GM13976 (cell line): Measurements from ENCODE around the gene LRRC8E.

Experiments used
- DNase-seq: peaks from one replicate; pipeline ENCODE4 v3.0.0; 2012; ENCODE audit warnings: low spot score
- CTCF ChIP-seq: IDR thresholded peaks from 2 replicates; pipeline ENCODE4 v1.5.1; 2012; ENCODE audit warnings: borderline replicate concordance, mild to moderate bottlenecking; ENCODE audit not compliant: insufficient read depth; ENCODE audit errors: extremely low read depth, missing control alignments, control extremely low read depth
- in situ Hi-C: fragments of 300-500 bp; cut with MboI; formaldehyde crosslinking; loops from one replicate; pipeline ENCODE4 v1.12.0; 2022; ENCODE audit warnings: low sequenced_read_pairs, mixed read lengths, inconsistent platforms; ENCODE audit not compliant: unreplicated experiment

LRRC8E gene

DNA sequence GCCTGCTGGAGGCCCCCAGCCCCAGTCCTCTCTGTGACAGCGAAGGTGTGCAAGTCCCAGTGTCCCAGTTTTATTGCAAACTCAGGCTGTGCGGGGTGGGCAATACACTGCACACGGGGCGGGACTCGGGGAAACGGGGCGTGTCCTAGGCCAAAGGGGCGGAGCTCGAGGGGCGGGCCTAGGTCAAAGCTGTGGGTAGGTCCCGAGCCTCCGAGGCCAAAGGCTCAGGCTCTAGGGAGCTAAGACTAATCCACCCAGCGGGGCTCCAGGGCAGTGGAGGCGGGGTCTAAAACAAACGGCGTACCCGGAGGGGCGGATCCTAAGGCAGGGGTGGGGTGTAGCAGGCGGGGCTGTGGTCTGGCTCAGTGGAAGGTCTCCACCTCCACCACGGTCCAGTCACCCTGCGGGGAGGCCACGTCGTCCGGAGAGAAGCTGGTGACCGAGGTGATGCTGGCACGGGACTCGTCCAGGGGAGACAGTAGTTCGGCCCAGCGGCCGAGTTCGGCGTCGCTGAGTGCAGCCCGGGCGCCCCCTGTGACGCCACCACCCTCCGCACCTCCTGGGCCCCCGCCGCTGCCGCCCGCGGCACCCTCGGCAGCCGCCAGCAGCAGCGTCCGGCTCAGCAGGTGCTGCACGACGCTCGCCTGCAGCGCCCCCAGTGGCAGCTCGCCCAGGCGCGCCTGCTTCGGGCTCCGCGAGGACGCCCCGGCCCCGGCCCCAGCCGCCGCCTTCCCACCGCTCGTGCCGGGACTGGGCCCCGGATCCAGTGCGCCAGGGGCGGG is 19.4 kb upstream of the LRRC8E start:
- peak; percentile 92 for DNase-seq
- in situ Hi-C loops = no loop called here
- peak; percentile 97 for TF ChIP-seq CTCF

DNA sequence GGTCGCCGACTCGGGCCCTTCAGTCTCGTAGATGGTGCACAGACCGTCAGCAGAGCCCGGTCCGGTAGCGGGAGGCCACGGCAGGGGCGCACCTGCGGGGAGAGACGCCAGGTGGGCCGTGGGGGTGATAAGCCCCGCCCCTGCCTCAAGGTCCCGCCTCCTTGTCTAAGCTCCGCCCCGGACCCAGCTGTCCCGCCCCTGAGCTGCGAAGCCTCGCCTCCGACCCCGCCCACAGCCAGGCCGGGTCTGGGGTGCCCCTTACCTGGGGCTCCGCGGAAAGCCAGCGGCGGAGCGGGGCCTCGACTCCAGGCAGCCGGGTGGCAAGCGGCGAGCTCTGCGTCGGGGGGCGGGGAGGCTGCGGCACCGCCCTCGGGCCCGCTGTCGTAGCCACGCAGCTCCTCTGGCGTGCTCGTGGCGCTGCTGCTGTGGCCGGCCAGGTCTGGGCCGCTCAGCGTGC is 18.8 kb upstream of the LRRC8E start:
- in situ Hi-C loops = no loop called here
- peak; percentile 87 for DNase-seq
- TF ChIP-seq CTCF = no peak

- in situ Hi-C loops = no loop called here
- no peak for TF ChIP-seq CTCF
- peak; percentile 61 for DNase-seq
Measured at GRCh38 chr19:7869910-7870511, 18.3 kb upstream of the LRRC8E start.

DNA sequence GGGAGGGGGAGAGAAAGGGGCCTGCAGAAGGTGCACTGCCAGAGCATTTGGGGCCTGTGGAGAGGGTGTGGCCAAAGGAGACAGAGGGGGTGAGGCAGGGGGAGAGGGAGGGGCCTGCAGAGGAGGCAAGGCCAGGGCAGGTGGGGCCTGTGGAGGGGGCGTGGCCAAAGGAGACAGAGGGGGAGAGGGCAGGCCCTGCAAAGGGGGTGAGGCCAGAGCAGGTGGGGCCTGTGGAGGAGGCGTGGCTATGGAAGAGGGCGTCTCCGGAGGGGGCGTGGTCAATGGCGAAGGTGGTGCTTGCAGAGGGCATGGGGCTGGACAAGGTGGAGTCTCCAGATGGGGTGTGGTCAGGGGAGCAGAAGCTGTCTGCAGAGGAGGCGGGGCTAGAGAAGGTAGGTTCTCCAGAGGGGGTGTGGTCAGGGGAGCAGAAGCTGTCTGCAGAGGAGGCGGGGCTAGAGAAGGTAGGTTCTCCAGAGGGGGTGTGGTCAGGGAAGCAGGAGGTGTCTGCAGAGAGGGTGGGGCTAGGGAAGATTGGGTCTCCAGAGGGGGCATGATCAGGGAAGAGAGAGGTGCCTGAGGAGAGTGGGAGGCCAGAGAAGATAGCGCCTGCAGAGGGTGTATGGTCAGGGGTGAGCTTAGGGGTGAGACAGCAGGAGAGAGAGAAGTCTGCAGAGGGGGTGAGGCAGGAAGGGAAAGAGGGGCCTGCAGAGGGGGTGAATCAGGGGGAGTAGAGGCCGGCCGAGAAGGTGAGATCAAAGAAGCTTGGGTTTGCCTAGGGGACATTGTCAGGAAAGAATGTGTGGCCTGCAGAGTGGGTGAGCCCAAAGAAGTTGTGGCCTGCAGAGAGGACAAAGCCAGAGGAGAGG is 17.5 kb upstream of the LRRC8E start:
- TF ChIP-seq CTCF = no peak
- in situ Hi-C loops = no loop called here
- DNase-seq = peak; percentile 77

DNA sequence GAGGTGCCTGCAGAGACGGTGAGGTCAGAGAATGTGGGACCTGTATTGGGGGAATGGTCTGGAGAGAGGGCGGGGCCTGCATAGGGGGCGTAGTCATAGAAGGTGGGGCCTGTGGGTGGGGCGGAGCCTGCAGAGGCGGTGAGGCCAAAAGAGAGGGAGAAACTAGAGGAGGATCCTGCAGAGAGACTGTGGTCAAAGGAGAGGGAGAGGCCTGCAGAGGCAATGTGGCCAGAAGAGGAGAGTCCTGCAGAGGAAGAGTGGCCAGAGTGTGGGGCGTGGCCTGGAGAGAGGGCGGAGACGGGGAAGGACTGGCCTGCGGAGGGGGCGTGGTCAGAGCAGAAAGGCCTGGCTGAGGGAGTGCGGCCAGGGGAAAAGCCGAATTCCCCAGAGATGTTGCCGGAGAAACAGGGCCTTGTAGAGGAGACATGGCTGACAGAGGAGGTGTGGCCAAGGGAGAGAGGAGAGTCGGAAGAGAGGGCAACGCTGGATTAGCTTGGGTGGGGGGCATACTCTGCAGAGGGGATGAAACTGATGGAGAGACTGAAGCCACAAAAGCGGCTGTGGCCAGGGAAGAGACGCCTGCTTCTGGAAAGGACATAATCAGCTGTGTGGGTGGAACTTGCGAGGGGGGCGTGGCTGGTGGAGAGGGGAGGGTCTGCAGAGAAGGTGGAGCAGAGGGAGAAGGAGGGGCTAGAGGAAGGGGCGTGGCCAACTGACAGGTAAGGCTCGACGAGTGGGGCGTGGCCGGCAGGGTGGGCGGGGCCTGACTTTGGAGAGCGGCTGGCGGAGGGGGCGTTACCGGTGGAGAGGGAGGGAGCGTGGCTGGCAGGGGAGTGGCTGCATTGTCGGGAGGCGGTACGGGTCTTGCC is 16.6 kb upstream of the LRRC8E start:
- TF ChIP-seq CTCF = no peak
- peak; percentile 86 for DNase-seq
- in situ Hi-C loops = no loop called here
